Nephron progenitor cell (in vitro differentiated cells): ENCODE results near the gene CEP131.

Experiments
- DNase-seq: peaks from one replicate; pipeline ENCODE4 v3.0.0; 2021
- H3K27ac Mint-ChIP-seq: 2 replicates; pipeline ENCODE4 v1.8.0; 2021; ENCODE audit warnings: mild to moderate bottlenecking, moderate library complexity, mixed read lengths
- H3K27me3 Mint-ChIP-seq: 2 replicates; pipeline ENCODE4 v1.8.0; 2021; ENCODE audit warnings: mild to moderate bottlenecking, low read depth, mixed read lengths; ENCODE audit not compliant: poor library complexity
- H3K36me3 Mint-ChIP-seq: 2 replicates; pipeline ENCODE4 v1.8.0; 2021; ENCODE audit warnings: low read depth, mixed read lengths
- H3K4me1 Mint-ChIP-seq: 2 replicates; pipeline ENCODE4 v1.8.0; 2021; ENCODE audit warnings: mixed read lengths
- H3K4me3 Mint-ChIP-seq: 2 replicates; pipeline ENCODE4 v1.8.0; 2021; ENCODE audit warnings: mild to moderate bottlenecking, moderate library complexity, mixed read lengths
- H3K9me3 Mint-ChIP-seq: 2 replicates; pipeline ENCODE4 v1.8.0; 2021; ENCODE audit warnings: mild to moderate bottlenecking, moderate library complexity, mixed read lengths
- TF ChIP-seq, protein P1 (sequence below): fragments of 200-600 bp; sonication (generic); IDR thresholded peaks from 2 replicates; pipeline ENCODE4 v1.5.0; 2021; ENCODE audit warnings: antibody characterized with exemption

CEP131 gene

DNA sequence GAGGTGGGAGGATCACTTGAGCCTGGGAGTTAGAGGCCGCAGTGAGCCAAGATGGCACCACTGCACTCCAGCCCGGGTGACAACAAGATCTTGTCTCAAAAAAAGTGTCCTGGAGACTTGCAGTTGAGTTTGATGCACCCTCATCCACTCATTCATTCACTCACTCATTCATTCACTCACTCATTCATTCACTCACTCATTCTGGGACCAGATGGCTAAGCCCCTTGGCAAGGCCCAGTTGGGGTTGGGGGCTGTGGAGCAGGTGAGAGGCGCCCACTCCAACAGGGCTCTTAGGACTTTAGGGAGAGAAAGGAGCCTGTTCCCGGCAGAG lies 55.6 kb downstream of the CEP131 start:
- DNase-seq: no peak
- H3K4me3 Mint-ChIP-seq: peak overlapping the region; percentile 72
- TF ChIP-seq, protein P1, sequence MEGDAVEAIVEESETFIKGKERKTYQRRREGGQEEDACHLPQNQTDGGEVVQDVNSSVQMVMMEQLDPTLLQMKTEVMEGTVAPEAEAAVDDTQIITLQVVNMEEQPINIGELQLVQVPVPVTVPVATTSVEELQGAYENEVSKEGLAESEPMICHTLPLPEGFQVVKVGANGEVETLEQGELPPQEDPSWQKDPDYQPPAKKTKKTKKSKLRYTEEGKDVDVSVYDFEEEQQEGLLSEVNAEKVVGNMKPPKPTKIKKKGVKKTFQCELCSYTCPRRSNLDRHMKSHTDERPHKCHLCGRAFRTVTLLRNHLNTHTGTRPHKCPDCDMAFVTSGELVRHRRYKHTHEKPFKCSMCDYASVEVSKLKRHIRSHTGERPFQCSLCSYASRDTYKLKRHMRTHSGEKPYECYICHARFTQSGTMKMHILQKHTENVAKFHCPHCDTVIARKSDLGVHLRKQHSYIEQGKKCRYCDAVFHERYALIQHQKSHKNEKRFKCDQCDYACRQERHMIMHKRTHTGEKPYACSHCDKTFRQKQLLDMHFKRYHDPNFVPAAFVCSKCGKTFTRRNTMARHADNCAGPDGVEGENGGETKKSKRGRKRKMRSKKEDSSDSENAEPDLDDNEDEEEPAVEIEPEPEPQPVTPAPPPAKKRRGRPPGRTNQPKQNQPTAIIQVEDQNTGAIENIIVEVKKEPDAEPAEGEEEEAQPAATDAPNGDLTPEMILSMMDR: no peak
- H3K9me3 Mint-ChIP-seq: no peaks in the 10 kb centered on the region
- H3K27ac Mint-ChIP-seq: no peak overlapping the region
- peaks cover 4% of the 10 kb centered on the region for H3K36me3 Mint-ChIP-seq
- H3K27me3 Mint-ChIP-seq: no peaks in the 10 kb centered on the region
- H3K4me1 Mint-ChIP-seq: peaks cover 14% of the 10 kb centered on the region

DNA sequence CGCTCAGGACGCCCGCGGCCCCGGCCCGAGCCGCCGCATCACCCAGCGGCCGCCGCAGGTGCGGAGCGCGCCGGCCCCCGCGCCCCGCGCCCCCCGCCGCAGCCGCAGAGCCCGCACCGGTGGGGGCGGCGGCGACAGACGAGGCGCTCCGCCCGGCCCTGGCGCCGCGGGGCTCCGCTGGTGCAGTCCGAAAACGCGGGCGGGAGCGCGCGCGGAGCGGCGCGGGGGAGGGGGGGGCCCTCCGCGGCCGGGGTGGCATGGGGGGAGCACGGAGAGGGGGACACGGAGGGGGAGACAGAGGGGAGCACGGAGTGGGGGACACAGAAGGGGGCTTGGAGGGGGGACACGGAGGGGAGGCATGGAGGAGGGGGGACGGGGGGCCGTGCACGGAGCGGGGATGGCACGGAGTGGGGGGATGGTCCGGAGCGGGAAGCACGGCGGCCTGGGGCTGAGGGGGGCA lies 56.7 kb downstream of the CEP131 start, which contains the start of gene AATK:
Gene AATK, minus strand, starts transcription at position 189 of the 460 bp plus-strand sequence. CDS start 229 bp downstream, outside the sequence.
- no peak for DNase-seq
- Mint-ChIP-seq H3K4me1 (peaks cover 14% of the 10 kb centered on the region), H3K9me3 (no peaks in the 10 kb centered on the region), H3K36me3 (no peaks in the 10 kb centered on the region), H3K27ac (no peak within 1 kb of the TSS), H3K4me3 (peak within 1 kb of the TSS; percentile 64), H3K27me3 (no peaks in the 10 kb centered on the region)
- TF ChIP-seq, protein P1: no peak

DNA sequence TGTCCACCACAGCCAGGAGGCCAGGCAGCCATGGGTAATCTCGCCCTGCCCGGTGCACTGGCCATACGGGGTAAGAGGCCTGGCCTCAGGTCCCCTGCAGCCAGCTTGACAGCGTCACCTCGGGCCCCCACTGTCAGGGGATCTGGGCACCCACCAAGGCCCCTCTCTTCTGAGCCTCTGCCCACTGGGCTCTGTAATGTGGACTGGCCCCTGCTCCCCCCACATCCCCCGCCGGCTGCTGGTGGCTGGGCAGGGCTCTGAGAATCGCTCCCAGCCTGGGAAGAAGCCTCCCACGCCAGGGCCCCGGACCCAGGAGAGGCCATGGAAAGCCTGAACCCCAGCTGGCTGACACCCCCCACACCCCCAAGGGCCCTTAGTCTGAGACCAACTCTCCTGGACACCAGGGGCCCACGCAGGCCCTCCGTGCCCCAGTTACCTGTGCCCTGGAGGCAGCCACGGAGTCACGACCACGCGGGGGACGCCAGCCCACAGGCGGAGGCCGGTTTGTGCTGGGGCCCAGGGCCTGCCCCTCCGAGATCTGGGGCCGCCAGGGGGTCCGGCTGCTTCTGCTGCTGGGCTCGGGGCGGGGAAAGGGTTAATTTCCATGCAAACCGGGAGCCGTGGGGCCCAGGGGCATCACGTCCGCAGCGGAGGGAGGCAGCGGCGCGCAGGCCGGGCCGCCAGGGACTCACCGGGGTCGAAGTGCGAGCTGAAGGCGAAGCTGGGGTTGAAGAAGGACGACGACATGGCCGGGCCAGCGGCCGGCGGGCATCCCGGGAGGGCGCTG lies 57.3 kb downstream of the CEP131 start, which contains the start of gene PVALEF:
Gene PVALEF, plus strand, starts transcription at position 262 of the 787 bp plus-strand sequence. CDS start 15,720 bp downstream, outside the sequence.
- TF ChIP-seq, protein P1: no peak
- peak within 1 kb of the TSS; percentile 64 for H3K4me3 Mint-ChIP-seq

DNA sequence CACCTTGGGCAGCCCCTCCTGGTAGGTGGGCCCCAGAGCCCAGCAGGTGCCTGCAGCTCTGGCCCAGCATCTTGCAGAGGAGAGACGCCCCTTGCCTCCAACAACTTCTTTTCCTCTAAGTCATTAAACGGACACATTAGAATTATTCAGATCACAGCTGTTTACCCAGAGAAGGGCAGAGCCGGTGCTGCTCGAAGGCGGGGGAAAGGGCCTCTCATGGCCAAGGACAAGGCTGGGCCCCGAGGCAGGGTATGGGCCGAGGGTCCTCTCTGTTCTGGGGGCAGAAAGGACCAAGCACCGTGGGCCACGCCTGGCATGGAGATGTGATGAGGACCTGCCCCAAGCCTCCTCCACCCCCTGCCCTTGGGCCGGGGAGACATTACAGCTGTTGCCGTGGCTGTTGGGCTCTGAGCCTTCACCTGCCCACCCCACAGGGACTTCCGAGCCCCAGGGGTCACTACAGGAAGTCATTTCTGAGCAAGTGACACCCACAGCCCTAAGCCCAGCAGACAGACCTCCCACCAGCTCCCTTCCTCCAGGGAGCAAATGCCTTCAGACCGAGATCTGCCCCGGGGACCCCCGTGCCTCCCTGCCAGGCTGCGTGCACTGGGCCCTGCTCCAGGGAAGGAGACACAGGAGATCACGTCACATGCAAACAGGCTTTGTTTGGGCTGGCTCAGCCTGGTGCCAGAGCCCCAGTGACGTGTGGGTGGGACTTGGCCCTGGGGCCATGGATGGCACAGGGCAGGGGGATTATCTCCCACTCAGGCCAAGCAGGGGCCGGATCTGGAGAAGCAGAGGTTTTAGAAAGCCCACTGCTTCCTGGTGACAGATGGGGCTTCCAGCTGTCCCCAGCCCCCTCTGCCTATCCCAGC lies 58.2 kb downstream of the CEP131 start:
- H3K4me3 Mint-ChIP-seq: peak overlapping the region; percentile 60

More for the DNA sequence above, 57.3 kb downstream of the CEP131 start, which contains the start of gene PVALEF:
- peak; percentile 66 for DNase-seq
- H3K27me3 Mint-ChIP-seq: no peaks in the 10 kb centered on the region
- H3K36me3 Mint-ChIP-seq: no peaks in the 10 kb centered on the region
- H3K4me1 Mint-ChIP-seq: peaks cover 14% of the 10 kb centered on the region
- no peak within 1 kb of the TSS for H3K27ac Mint-ChIP-seq
- H3K9me3 Mint-ChIP-seq: no peaks in the 10 kb centered on the region

DNA sequence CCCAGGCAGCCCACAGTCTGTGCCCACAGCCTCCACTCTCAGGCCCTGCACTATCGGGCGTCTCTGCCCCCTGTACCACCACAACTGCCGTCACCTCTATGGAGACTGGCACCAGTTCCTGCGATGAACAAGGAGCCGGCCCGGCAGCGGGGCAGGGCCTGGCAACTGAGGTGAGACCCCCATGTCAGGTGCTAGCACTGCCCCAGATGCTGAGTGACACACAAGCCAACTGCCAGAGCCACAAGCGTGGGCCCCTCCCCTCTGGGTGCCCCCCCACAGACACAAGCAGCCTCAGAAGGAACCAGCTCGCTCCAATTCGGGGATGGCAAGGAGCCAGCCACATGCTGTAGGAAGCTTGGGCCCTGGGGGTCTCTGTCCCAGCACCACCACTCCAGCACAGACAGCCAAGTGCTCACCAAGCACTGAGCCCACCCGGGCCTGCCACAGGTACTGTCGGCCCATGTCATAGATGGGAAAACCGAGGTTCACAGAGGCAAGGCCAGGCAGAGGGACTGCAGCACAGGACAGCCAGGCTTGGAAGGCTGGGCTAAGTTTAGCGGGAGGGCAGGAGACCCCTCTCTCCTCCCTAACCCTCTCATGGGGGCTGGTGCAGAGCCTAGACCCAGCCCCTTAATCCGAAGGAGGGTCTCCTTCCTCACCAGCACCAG lies 58.9 kb downstream of the CEP131 start:
- H3K4me3 Mint-ChIP-seq: no peak overlapping the region
- H3K4me1 Mint-ChIP-seq: peaks cover 17% of the 10 kb centered on the region
- H3K27me3 Mint-ChIP-seq: no peaks in the 10 kb centered on the region
- DNase-seq: no peak
- no peaks in the 10 kb centered on the region for H3K36me3 Mint-ChIP-seq
- no peak overlapping the region for H3K27ac Mint-ChIP-seq
- TF ChIP-seq, protein P1: no peak
- no peaks in the 10 kb centered on the region for H3K9me3 Mint-ChIP-seq

More for the DNA sequence above, 58.2 kb downstream of the CEP131 start:
- no peak overlapping the region for H3K27ac Mint-ChIP-seq
- TF ChIP-seq, protein P1: no peak
- no peak for DNase-seq
- no peaks in the 10 kb centered on the region for H3K27me3 Mint-ChIP-seq
- H3K36me3 Mint-ChIP-seq: no peaks in the 10 kb centered on the region
- peaks cover 14% of the 10 kb centered on the region for H3K4me1 Mint-ChIP-seq
- H3K9me3 Mint-ChIP-seq: no peaks in the 10 kb centered on the region
